B cell (primary cell): ENCODE data around the gene C17orf50. TPM values are rescaled to one million over a fixed set of nuclear protein-coding genes. Genes with fewer than 3 reads are reported as not detected.

Experiments
- ATAC-seq: fragments of 200-7000 bp; cut with Tn5 transposase; one replicate; pipeline ENCODE4 v1.10.0; 2021; ENCODE audit warnings: low read depth, mild to moderate bottlenecking, moderate number of reproducible peaks, moderate library complexity
- CTCF ChIA-PET: fragments of 350-600 bp; sonication (Branson Sonifier 250); formaldehyde crosslinking; loops from one replicate; lab custom pipeline; 2021; ENCODE audit warnings: antibody characterized with exemption, inconsistent platforms; lab: Charles Lee
- POLR2A ChIA-PET: fragments of 350-600 bp; sonication (Branson Sonifier 250); formaldehyde crosslinking; loops from one replicate; lab custom pipeline; 2021; ENCODE audit warnings: antibody characterized with exemption; lab: Charles Lee
- DNase-seq: peaks from one replicate; pipeline ENCODE4 v3.0.0; 2013
- H2AFZ ChIP-seq: 2 replicates; pipeline ENCODE4 v1.6.1; 2012; ENCODE audit warnings: mild to moderate bottlenecking, low read depth, low read length; ENCODE audit not compliant: insufficient read depth, poor library complexity, severe bottlenecking
- H3K27ac ChIP-seq, 2 donors: 1 replicate in 1 of 2; 2 replicates in 1 of 2; pipeline ENCODE4 v1.5.1; 2012 to 2013; ENCODE audit warnings: low read length in 2 of 2, mild to moderate bottlenecking in 2 of 2, moderate library complexity in 1 of 2
- H3K27me3 ChIP-seq, 4 experiments: fragments of 200-600 bp in 1 of 4; sonication (generic) in 1 of 4; replicated peaks in 1 of 4; 1 replicate in 2 of 4; 2 replicates in 2 of 4; pipeline versions ENCODE4 v1.6.1 to v1.7.0; 2013 to 2016; ENCODE audit warnings: low read length in 3 of 4, mild to moderate bottlenecking in 2 of 4, mixed read lengths in 1 of 4, moderate library complexity in 1 of 4; ENCODE audit not compliant: insufficient read depth in 4 of 4, control insufficient read depth in 3 of 4; ENCODE audit errors: control extremely low read depth in 1 of 4
- H3K36me3 ChIP-seq, 2 experiments: replicated peaks in 1 of 2; 1 replicate in 1 of 2; 2 replicates in 1 of 2; pipeline versions ENCODE4 v1.6.1 to v1.7.1; 2013; ENCODE audit warnings: low read length in 1 of 2; ENCODE audit not compliant: insufficient read depth in 2 of 2, control insufficient read depth in 1 of 2; ENCODE audit errors: control extremely low read depth in 1 of 2, extremely low read depth in 1 of 2
- H3K4me1 ChIP-seq, 2 donors: fragments of 200-600 bp in 1 of 2; sonication (generic) in 1 of 2; 1 replicate in 1 of 2; 2 replicates in 1 of 2; pipeline versions ENCODE4 v1.5.1 to v1.6.1; 2013 to 2017; ENCODE audit warnings: low read length in 2 of 2; ENCODE audit not compliant: control insufficient read depth in 2 of 2, insufficient read depth in 2 of 2
- H3K4me2 ChIP-seq: replicated peaks from 2 replicates; pipeline ENCODE3; 2012; ENCODE audit warnings: mild to moderate bottlenecking, low read depth, low read length; ENCODE audit not compliant: poor library complexity, severe bottlenecking
- H3K4me3 ChIP-seq, 5 experiments: fragments of 200-600 bp in 1 of 5; sonication (generic) in 1 of 5; 1 replicate in 3 of 5; 2 replicates in 2 of 5; pipeline versions ENCODE4 v1.5.1 to v1.7.0; 2011 to 2016; ENCODE audit warnings: low read length in 4 of 5, mild to moderate bottlenecking in 4 of 5, low read depth in 2 of 5, control low read depth in 1 of 5, moderate library complexity in 1 of 5; ENCODE audit not compliant: insufficient read depth in 1 of 5; ENCODE audit errors: control extremely low read depth in 1 of 5, extremely low read depth in 1 of 5
- H3K79me2 ChIP-seq: fragments of 200-600 bp; sonication (generic); one replicate; pipeline ENCODE4 v1.6.0; 2016; ENCODE audit warnings: low read length; ENCODE audit not compliant: control insufficient read depth, insufficient read depth
- H3K9ac ChIP-seq: fragments of 200-600 bp; sonication (generic); 2 replicates; pipeline ENCODE4 v1.6.1; 2017; ENCODE audit warnings: mild to moderate bottlenecking, low read length, moderate library complexity
- H3K9me3 ChIP-seq, 3 donors: one replicate each; pipeline versions ENCODE4 v1.6.1 to v1.7.1; 2013; ENCODE audit warnings: low read length in 2 of 3; ENCODE audit not compliant: control insufficient read depth in 2 of 3, insufficient read depth in 1 of 3; ENCODE audit errors: control extremely low read depth in 1 of 3
- H4K20me1 ChIP-seq: 2 replicates; pipeline ENCODE4 v1.6.0; 2012; ENCODE audit warnings: mild to moderate bottlenecking, low read length; ENCODE audit not compliant: insufficient read depth, control insufficient read depth, poor library complexity, severe bottlenecking
- H3K27ac Mint-ChIP-seq: one replicate; pipeline ENCODE4 v1.8.0; 2021; ENCODE audit warnings: mixed read lengths
- H3K27me3 Mint-ChIP-seq: one replicate; pipeline ENCODE4 v1.8.0; 2021; ENCODE audit warnings: mixed read lengths
- H3K4me1 Mint-ChIP-seq: one replicate; pipeline ENCODE4 v1.8.0; 2021; ENCODE audit warnings: mixed read lengths
- H3K4me3 Mint-ChIP-seq: one replicate; pipeline ENCODE4 v1.8.0; 2021; ENCODE audit warnings: mixed read lengths
- H3K9me3 Mint-ChIP-seq: one replicate; pipeline ENCODE4 v1.8.0; 2022; ENCODE audit warnings: mixed read lengths; ENCODE audit not compliant: insufficient read depth
- EZH2 ChIP-seq: IDR thresholded peaks from 2 replicates; pipeline ENCODE4 v1.6.1; 2012; ENCODE audit warnings: borderline replicate concordance, low read depth, mild to moderate bottlenecking, moderate library complexity, low read length; ENCODE audit not compliant: insufficient read depth, poor library complexity, severe bottlenecking
- WGBS: methylation state at CpG from one replicate; pipeline ENCODE4 v1.1.5; 2013; ENCODE audit warnings: missing lambda C conversion rate; ENCODE audit not compliant: insufficient coverage; 5-methylcytosine and 5-hydroxymethylcytosine counted together
- intact Hi-C: fragments of 100-400 bp; cut with micrococcal nuclease; formaldehyde crosslinking; loops from one replicate; pipeline ENCODE4 v1.10.0; 2022
- polyA plus RNA-seq: library from polyadenylated mRNA; depleted of rRNA; stranded (reverse); fragments of >200 nt; gene quantifications from 2 replicates; pipeline ENCODE4 v1.2.3, GENCODE V29; 2012
- total RNA-seq, 2 donors: library from RNA; stranded (reverse); fragments of 120-200 nt in 1 of 2; gene quantifications; 1 replicate in 1 of 2; 2 replicates in 1 of 2; pipeline versions ENCODE4 v1.2.3 to v1.2.4, GENCODE V29; 2013 to 2022
- TF ChIP-seq, protein P1 (sequence below): fragments of 200-600 bp; IDR thresholded peaks from one replicate; pipeline ENCODE4 v1.8.0; 2022; ENCODE audit warnings: antibody characterized with exemption, mild to moderate bottlenecking

The C17orf50 gene
- total and polyA plus RNA-seq, 2 donors (not counting 1 experiment from before 2014, with no cell fraction given): not detected

DNA sequence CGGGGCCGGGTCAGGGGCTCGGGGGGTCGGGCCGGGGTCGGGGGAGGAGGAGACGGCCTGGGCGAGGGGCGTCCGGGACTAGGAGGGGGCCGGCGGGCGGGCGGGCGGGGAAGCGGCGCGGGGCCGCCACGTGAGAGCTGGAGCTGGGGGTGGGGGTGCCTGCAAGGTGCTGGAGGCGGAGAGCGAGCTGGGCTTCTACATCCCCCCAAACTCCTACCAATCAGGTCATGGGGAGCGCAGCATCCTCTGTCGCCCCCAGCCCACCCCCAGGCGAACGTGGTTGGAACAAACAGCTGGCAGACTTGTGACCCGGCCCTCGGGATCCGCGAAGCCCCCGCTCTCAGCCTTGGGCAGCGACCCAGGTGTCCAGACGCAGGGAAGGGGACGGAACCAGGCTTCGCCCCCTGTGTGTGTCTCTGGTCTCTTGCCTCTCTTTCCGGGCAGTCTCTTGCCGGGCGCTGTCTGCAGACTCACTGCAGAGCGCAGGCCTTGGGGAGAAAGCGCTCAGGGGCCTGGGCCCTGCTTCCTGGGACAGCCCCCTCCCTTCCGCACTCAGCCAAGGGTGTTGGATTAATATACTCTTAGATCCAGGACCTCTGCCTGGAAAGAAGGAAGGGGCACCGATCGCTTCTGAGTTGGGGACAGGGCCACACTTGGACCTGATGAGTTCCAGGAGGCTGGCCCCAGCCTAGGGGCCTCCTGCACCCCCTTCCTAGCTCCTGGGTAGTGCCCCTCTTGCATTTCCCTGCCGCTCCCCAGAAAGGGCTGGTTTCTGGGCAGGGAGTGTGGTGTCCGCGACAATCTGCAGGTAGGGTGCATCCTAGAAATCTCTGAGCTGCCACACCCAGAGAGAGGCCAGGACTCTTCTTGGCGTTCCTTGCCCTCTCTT lies 28.5 kb upstream of the C17orf50 start:
- no peak for TF ChIP-seq EZH2
- TF ChIP-seq, protein P1, sequence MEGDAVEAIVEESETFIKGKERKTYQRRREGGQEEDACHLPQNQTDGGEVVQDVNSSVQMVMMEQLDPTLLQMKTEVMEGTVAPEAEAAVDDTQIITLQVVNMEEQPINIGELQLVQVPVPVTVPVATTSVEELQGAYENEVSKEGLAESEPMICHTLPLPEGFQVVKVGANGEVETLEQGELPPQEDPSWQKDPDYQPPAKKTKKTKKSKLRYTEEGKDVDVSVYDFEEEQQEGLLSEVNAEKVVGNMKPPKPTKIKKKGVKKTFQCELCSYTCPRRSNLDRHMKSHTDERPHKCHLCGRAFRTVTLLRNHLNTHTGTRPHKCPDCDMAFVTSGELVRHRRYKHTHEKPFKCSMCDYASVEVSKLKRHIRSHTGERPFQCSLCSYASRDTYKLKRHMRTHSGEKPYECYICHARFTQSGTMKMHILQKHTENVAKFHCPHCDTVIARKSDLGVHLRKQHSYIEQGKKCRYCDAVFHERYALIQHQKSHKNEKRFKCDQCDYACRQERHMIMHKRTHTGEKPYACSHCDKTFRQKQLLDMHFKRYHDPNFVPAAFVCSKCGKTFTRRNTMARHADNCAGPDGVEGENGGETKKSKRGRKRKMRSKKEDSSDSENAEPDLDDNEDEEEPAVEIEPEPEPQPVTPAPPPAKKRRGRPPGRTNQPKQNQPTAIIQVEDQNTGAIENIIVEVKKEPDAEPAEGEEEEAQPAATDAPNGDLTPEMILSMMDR: no peak
- Mint-ChIP-seq H3K27ac (no peak overlapping the region), H3K4me1 (peaks cover 15% of the 10 kb centered on the region), H3K4me3 (peak overlapping the region; percentile 76), H3K27me3 (peaks cover 11% of the 10 kb centered on the region), H3K9me3 (no peaks in the 10 kb centered on the region)
- ATAC-seq (no peak), DNase-seq (no peak)
- peak overlapping the region in 2 of 5 experiments; percentile 31 to 40 for H3K4me3 ChIP-seq
- H3K4me1 ChIP-seq: peaks cover 9 to 11% of the 10 kb centered on the region in 2 donors
- H3K9ac ChIP-seq: no peak overlapping the region
- no peak overlapping the region for H3K27ac ChIP-seq
- ChIA-PET POLR2A (interaction anchor here (0.6 kb wide), 1 partner anchor 74 kb away, joined by 7 read pairs; no protein-coding TSS in a partner anchor), CTCF (interaction anchor here (1.3 to 1.5 kb wide), 2 partner anchors 13 to 15 kb away, joined by 3 to 4 read pairs; no protein-coding TSS in a partner anchor)
- no peak overlapping the region for H2AFZ ChIP-seq
- no peaks in the 10 kb centered on the region for H3K36me3 ChIP-seq
- H3K4me2 ChIP-seq: peak overlapping the region; percentile 79
- intact Hi-C loops: no loop called here
- H3K9me3 ChIP-seq: no peaks in the 10 kb centered on the region
- WGBS: 58% methylated on average over 23 of the region's 47 CpGs
- no peaks in the 10 kb centered on the region for H3K79me2 ChIP-seq
- H4K20me1 ChIP-seq: no peaks in the 10 kb centered on the region
- H3K27me3 ChIP-seq: peaks cover 0 to 12% (median 0%) of the 10 kb centered on the region in 4 experiments

- ATAC-seq: no peak
- H3K27me3 Mint-ChIP-seq: peaks cover 11% of the 10 kb centered on the region
- H3K9me3 ChIP-seq: no peaks in the 10 kb centered on the region
- H3K27ac Mint-ChIP-seq: no peak overlapping the region
- intact Hi-C loops: no loop called here
- H3K4me1 Mint-ChIP-seq: peaks cover 15% of the 10 kb centered on the region
- H3K9ac ChIP-seq: no peak overlapping the region
- H3K36me3 ChIP-seq: no peaks in the 10 kb centered on the region
- H3K27me3 ChIP-seq: peaks cover 0 to 12% (median 0%) of the 10 kb centered on the region in 4 experiments
- no peaks in the 10 kb centered on the region for H4K20me1 ChIP-seq
- TF ChIP-seq, protein P1: no peak
- no peak for TF ChIP-seq EZH2
- CTCF ChIA-PET: no interaction called here
- POLR2A ChIA-PET: no interaction called here
- no peaks in the 10 kb centered on the region for H3K79me2 ChIP-seq
- no peak for DNase-seq
- peak overlapping the region; percentile 76 for H3K4me3 Mint-ChIP-seq
- H3K9me3 Mint-ChIP-seq: no peaks in the 10 kb centered on the region
- H3K4me1 ChIP-seq: peaks cover 9 to 11% of the 10 kb centered on the region in 2 donors
- H3K4me3 ChIP-seq: no peak overlapping the region
- no CpG with 5 or more reads among the region's 1 CpG for WGBS
- no peak overlapping the region for H3K27ac ChIP-seq
- no peak overlapping the region for H2AFZ ChIP-seq
- no peak overlapping the region for H3K4me2 ChIP-seq
Observed at GRCh38 chr17:35732806-35733136, 27.9 kb upstream of the C17orf50 start.
